Trophoblast cell (in vitro differentiated cells and primary cell): ENCODE measurements around the gene STPG4.
"Not testable (repeated sequence)": the region's sequence is repeated elsewhere in the genome, so short reads cannot be mapped to it uniquely, and the experiment has no call there.

Experiments used
- DNase-seq, 2 donors: peaks; one replicate each; pipeline ENCODE4 v3.0.0-alpha.2; 2016
- H2AFZ ChIP-seq: 2 replicates; pipeline ENCODE4 v1.6.1; 2013; ENCODE audit warnings: low read length, moderate library complexity, mild to moderate bottlenecking; ENCODE audit not compliant: insufficient read depth, poor library complexity
- H2AK5ac ChIP-seq: 2 replicates; pipeline ENCODE4 v1.6.1; 2013; ENCODE audit warnings: mild to moderate bottlenecking, low read length
- H2BK120ac ChIP-seq: 2 replicates; pipeline ENCODE4 v1.6.1; 2013; ENCODE audit warnings: low read length, mild to moderate bottlenecking, moderate library complexity; ENCODE audit not compliant: insufficient read depth, poor library complexity
- H2BK12ac ChIP-seq: 2 replicates; pipeline ENCODE4 v1.6.1; 2013; ENCODE audit warnings: mild to moderate bottlenecking, low read length, moderate library complexity
- H2BK5ac ChIP-seq: 2 replicates; pipeline ENCODE4 v1.6.1; 2013; ENCODE audit warnings: low read length, low read depth, moderate library complexity, mild to moderate bottlenecking; ENCODE audit not compliant: poor library complexity
- H3K14ac ChIP-seq: 2 replicates; pipeline ENCODE4 v1.6.1; 2013; ENCODE audit warnings: mild to moderate bottlenecking, low read length
- H3K18ac ChIP-seq: 2 replicates; pipeline ENCODE4 v1.6.1; 2013; ENCODE audit warnings: mild to moderate bottlenecking, low read length
- H3K23ac ChIP-seq: 2 replicates; pipeline ENCODE4 v1.6.1; 2013; ENCODE audit warnings: low read length
- H3K27ac ChIP-seq: 2 replicates; pipeline ENCODE4 v1.5.1; 2013; ENCODE audit warnings: low read depth, mild to moderate bottlenecking, inconsistent platforms, low read length, moderate library complexity
- H3K27me3 ChIP-seq: 2 replicates; pipeline ENCODE4 v1.6.1; 2013; ENCODE audit warnings: inconsistent platforms, mild to moderate bottlenecking, low read length, moderate library complexity; ENCODE audit not compliant: insufficient read depth
- H3K36me3 ChIP-seq, 2 experiments: 1 replicate in 1 of 2; 2 replicates in 1 of 2; pipeline ENCODE4 v1.6.1; 2013; ENCODE audit warnings: low read length in 2 of 2, mild to moderate bottlenecking in 2 of 2, moderate library complexity in 1 of 2; ENCODE audit not compliant: insufficient read depth in 2 of 2, control insufficient read depth in 1 of 2
- H3K4ac ChIP-seq: 2 replicates; pipeline ENCODE4 v1.6.1; 2013; ENCODE audit warnings: low read depth, mild to moderate bottlenecking, low read length, moderate library complexity
- H3K4me1 ChIP-seq, 2 experiments: 1 replicate in 1 of 2; 2 replicates in 1 of 2; pipeline ENCODE4 v1.6.1; 2013; ENCODE audit warnings: low read length in 2 of 2, mild to moderate bottlenecking in 2 of 2, moderate library complexity in 1 of 2; ENCODE audit not compliant: insufficient read depth in 2 of 2, control insufficient read depth in 1 of 2
- H3K4me2 ChIP-seq: 2 replicates; pipeline ENCODE4 v1.6.1; 2013; ENCODE audit warnings: inconsistent platforms, mild to moderate bottlenecking, low read length, moderate library complexity
- H3K4me3 ChIP-seq: 2 replicates; pipeline ENCODE4 v1.5.1; 2013; ENCODE audit warnings: mild to moderate bottlenecking, low read depth, low read length, inconsistent platforms
- H3K79me1 ChIP-seq: one replicate; pipeline ENCODE4 v1.6.1; 2013; ENCODE audit warnings: low read length
- H3K79me2 ChIP-seq: 2 replicates; pipeline ENCODE4 v1.6.1; 2013; ENCODE audit warnings: low read length, mild to moderate bottlenecking; ENCODE audit not compliant: control insufficient read depth, insufficient read depth, poor library complexity
- H3K9ac ChIP-seq: 2 replicates; pipeline ENCODE4 v1.6.1; 2013; ENCODE audit warnings: mild to moderate bottlenecking, low read length
- H3K9me3 ChIP-seq: 2 replicates; pipeline ENCODE4 v1.6.1; 2013; ENCODE audit warnings: low read depth, mild to moderate bottlenecking, control low read depth, inconsistent platforms, low read length; ENCODE audit not compliant: insufficient read depth
- H4K12ac ChIP-seq: 2 replicates; pipeline ENCODE4 v1.6.1; 2013; ENCODE audit warnings: low read depth, mild to moderate bottlenecking, low read length, moderate library complexity
- H4K8ac ChIP-seq: 2 replicates; pipeline ENCODE4 v1.6.1; 2013; ENCODE audit warnings: low read depth, mild to moderate bottlenecking, low read length, moderate library complexity
- H4K91ac ChIP-seq: one replicate; pipeline ENCODE4 v1.6.1; 2013; ENCODE audit warnings: low read depth, mild to moderate bottlenecking, low read length, moderate library complexity
- WGBS: extraction: QIAGEN DNeasy Blood & Tissue Kit; methylation state at CpG from one replicate; pipeline ENCODE4 v1.1.7; 2013; ENCODE audit warnings: missing lambda C conversion rate; ENCODE audit not compliant: insufficient read length, insufficient coverage; ENCODE audit errors: extremely low coverage; 5-methylcytosine and 5-hydroxymethylcytosine counted together

STPG4 gene

GRCh38 chr2:47187069-47187468, 32.0 kb upstream of the STPG4 start:
- Histone ChIP-seq H3K4me3 (no peak overlapping the region), H3K4me2 (no peak overlapping the region), H3K14ac (no peak overlapping the region), H3K9me3 (no peaks in the 10 kb centered on the region), H4K8ac (no peak overlapping the region), H3K23ac (no peak overlapping the region), H3K27me3 (no peaks in the 10 kb centered on the region), H2BK5ac (no peak overlapping the region), H3K4me1 (peaks cover 6 to 8% of the 10 kb centered on the region in 2 experiments), H2AFZ (no peak overlapping the region), H3K79me2 (no peaks in the 10 kb centered on the region), H2BK12ac (no peak overlapping the region), H3K9ac (no peak overlapping the region), H3K36me3 (no peaks in the 10 kb centered on the region), H2BK120ac (no peak overlapping the region), H3K79me1 (peaks cover 5% of the 10 kb centered on the region), H2AK5ac (no peak overlapping the region), H3K18ac (no peak overlapping the region), H3K4ac (no peak overlapping the region), H3K27ac (no peak overlapping the region), H4K12ac (no peak overlapping the region), H4K91ac (no peak overlapping the region)
- no CpG with 5 or more reads among the region's 4 CpGs for WGBS
- DNase-seq = no peak

GRCh38 chr2:47186351-47186750, 31.2 kb upstream of the STPG4 start:
- peaks cover 0 to 1% of the 10 kb centered on the region in 2 experiments for H3K4me1 ChIP-seq
- H2BK12ac ChIP-seq = no peak overlapping the region
- H3K27ac ChIP-seq = no peak overlapping the region
- H3K18ac ChIP-seq = no peak overlapping the region
- H2AFZ ChIP-seq = no peak overlapping the region
- no peak for DNase-seq
- H4K91ac ChIP-seq = no peak overlapping the region
- no peak overlapping the region for H2AK5ac ChIP-seq
- H3K79me2 ChIP-seq = no peaks in the 10 kb centered on the region
- no peak overlapping the region for H2BK120ac ChIP-seq
- H3K23ac ChIP-seq = no peak overlapping the region
- no peak overlapping the region for H2BK5ac ChIP-seq
- H3K79me1 ChIP-seq = peaks cover 2% of the 10 kb centered on the region
- H3K4ac ChIP-seq = no peak overlapping the region
- H4K12ac ChIP-seq = no peak overlapping the region
- H3K4me3 ChIP-seq = no peak overlapping the region
- no CpG with 5 or more reads among the region's 2 CpGs for WGBS
- no peak overlapping the region for H3K4me2 ChIP-seq
- H3K9ac ChIP-seq = no peak overlapping the region
- no peaks in the 10 kb centered on the region for H3K36me3 ChIP-seq
- no peak overlapping the region for H4K8ac ChIP-seq
- no peaks in the 10 kb centered on the region for H3K9me3 ChIP-seq
- H3K27me3 ChIP-seq = no peaks in the 10 kb centered on the region
- H3K14ac ChIP-seq = no peak overlapping the region

GRCh38 chr2:47185098-47185497, 30.0 kb upstream of the STPG4 start:
- not testable (repeated sequence) for H3K23ac ChIP-seq, H3K4me1 ChIP-seq, H2BK120ac ChIP-seq, H3K4me2 ChIP-seq, H2BK5ac ChIP-seq, H3K9me3 ChIP-seq, H3K79me1 ChIP-seq, H3K4ac ChIP-seq, H3K14ac ChIP-seq, H3K18ac ChIP-seq, H3K27ac ChIP-seq, H3K4me3 ChIP-seq, H2AK5ac ChIP-seq, H4K8ac ChIP-seq, H3K79me2 ChIP-seq, H2BK12ac ChIP-seq, H4K12ac ChIP-seq, H3K27me3 ChIP-seq, H3K36me3 ChIP-seq, DNase-seq, H3K9ac ChIP-seq, H2AFZ ChIP-seq, H4K91ac ChIP-seq
- no CpG with 5 or more reads among the region's 5 CpGs for WGBS

- Histone ChIP-seq H3K9ac (no peak overlapping the region), H2AK5ac (no peak overlapping the region), H3K9me3 (no peaks in the 10 kb centered on the region), H4K91ac (peak overlapping the region; percentile 8), H3K27ac (no peak overlapping the region), H2BK120ac (no peak overlapping the region), H3K4me3 (no peak overlapping the region), H3K23ac (no peak overlapping the region), H3K4me1 (peaks cover 0 to 2% of the 10 kb centered on the region in 2 experiments), H3K4ac (no peak overlapping the region), H3K79me1 (peaks cover 8% of the 10 kb centered on the region), H3K36me3 (no peaks in the 10 kb centered on the region), H3K27me3 (no peaks in the 10 kb centered on the region), H2BK12ac (no peak overlapping the region), H2BK5ac (no peak overlapping the region), H4K12ac (no peak overlapping the region), H3K14ac (no peak overlapping the region), H2AFZ (no peak overlapping the region), H3K4me2 (no peak overlapping the region), H3K18ac (no peak overlapping the region), H4K8ac (no peak overlapping the region), H3K79me2 (peaks cover 1% of the 10 kb centered on the region)
- no peak for DNase-seq
- no CpG with 5 or more reads among the region's 1 CpG for WGBS
Measured at GRCh38 chr2:47181176-47181575, 26.1 kb upstream of the STPG4 start.
